ENCODE measurements around the gene MICALL1.
"Not testable (repeated sequence)": the region's sequence is repeated elsewhere in the genome, so short reads cannot be mapped to it uniquely, and the experiment has no call there.

MICALL1 gene

DNA sequence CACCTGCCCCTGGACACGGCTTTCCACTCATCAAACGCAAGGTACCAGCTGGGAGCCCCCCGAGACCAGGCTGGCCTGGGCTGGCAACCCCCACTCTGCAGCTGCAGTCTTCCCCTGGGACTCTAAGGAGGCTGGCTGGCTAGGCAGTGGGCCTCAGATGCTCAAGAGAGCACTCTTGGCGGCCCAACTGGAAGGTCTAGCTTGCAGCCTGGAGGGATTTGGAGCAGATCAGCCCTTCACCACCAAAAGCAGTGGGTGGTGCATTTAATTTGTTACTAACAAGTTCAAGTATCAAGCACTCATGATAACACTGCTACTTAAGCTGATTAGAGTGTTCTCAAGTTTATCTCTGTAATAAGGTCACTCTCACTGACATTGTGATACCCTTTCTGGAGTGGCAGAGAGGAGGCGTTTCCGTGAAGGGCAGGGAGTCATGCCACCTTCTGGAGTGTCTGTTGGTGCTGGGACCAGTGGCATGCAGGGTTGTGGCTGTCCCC lies 25.8 kb downstream of the MICALL1 start:
- DNase-seq = no peak

DNA sequence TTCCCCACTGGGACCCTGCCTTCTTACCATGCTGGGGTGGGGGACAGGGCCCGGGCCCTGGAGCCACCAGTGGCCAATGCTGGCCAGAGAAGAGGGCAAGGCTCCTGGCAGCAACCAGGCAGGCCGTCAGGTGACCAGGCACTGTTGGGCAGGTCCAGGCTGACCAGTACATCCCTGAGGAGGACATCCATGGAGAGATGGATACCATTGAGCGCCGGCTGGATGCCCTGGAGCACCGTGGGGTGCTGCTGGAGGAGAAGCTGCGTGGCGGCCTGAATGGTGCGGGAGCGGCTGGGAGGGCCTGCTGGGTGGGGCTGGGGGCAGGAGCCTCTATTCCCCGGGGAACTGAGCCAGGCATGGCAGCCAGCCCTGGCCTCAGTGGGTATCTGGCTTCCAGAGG lies 26.3 kb downstream of the MICALL1 start:
- DNase-seq = no peak

DNA sequence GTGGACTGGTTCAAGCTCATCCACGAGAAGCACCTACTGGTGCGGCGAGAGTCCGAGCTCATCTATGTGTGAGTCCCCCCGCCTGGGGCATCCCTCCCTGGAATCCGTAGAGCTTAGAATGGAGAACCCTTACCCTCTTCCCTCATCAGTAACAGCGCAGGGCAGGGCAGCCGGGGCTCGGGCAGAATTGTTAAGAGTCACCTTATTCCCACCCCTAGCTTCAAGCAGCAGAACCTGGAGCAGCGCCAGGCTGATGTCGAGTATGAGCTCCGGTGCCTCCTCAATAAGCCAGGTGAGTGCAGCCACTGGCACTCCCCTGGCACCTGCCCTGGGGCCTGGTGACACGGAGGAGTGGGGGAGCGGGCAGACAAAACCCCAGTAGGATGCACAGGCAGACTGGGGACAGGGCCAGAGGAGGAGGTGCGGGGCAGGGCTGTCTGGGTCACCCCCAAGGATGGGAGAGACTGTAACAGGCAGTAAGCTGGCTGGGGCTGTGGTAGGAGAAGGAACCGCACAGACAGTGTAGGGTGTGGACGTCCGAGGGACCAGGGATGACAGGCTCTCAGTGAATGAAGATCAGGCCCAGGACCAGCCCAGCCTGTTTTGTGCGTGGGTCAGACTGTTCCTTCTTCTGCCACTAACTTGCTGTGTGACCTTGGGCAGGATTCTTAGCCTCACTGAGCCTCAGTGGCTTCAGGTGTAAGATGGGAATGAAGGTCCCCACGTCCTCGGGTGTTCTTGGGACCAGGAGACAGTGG lies 26.9 kb downstream of the MICALL1 start:
- no peak for DNase-seq

DNA sequence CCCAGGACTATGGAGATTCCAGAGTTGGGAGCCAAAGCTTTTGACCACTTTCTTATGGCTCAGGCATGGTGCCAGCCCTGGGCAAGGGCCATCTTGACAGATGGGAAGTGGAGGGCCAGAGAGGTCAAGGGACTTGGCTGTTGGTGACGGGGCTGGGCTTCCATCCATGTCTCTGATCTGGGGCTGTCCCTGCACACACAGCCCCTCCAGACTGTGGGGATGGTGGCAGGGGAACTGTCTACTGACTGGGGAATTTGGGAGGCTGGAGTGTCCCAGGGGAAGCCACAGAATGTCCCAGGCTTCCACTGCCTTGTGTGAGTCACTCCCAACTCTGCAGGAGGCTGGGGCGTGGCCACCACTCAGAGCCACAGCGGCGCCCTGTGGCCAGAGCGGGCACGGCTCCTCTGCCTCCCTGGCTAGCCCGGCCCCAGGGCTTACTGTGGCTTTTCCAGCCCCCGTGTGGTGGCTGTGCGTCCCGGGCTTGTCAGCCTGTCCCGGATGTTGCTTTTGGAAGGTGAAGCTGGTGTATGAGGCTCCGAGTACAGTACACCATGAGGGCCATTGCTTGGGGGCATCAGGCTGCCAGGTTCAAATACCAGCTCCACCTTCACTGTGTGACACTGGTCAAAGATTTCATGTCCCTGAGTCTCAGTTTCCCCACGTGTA lies 27.7 kb downstream of the MICALL1 start:
- DNase-seq = peak; percentile 81

DNA sequence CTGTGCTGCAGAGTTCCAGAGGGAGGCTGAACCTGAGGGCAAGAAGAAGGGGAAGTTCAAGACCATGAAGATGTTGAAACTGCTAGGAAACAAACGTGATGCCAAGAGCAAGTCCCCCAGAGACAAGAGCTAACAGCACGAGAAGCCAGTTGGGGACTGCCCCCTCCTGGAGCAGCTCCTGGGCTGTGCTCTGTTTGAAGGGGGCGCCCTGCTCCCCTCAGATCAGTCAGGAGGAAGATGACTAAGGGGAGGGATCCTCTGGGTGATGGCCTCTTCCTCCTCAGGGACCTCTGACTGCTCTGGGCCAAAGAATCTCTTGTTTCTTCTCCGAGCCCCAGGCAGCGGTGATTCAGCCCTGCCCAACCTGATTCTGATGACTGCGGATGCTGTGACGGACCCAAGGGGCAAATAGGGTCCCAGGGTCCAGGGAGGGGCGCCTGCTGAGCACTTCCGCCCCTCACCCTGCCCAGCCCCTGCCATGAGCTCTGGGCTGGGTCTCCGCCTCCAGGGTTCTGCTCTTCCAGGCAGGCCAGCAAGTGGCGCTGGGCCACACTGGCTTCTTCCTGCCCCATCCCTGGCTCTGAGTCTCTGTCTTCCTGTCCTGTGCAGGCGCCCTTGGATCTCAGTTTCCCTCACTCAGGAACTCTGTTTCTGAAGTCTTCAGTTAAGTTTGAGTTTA lies 34.7 kb downstream of the MICALL1 start:
- no peak for DNase-seq

DNA sequence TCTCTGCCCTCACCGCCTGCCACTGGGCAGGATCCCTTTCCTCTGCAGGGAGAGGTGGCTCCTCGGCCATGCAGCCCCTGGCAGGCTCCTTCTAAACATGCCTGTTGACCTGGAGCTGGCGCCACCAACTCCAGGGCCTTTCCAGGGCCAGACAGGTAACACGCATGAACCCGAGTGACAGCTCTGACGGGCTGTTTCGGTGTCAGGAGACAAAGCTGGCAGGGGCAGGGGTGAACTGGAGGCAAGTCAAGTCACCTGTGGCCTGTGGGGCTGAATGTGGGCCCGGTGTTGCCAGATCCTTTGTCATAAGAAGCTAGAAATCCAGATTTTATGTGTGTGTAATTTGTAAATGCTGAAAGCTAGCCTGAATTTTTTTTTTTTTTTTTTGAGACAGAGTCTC lies 36.0 kb downstream of the MICALL1 start:
- DNase-seq = no peak

DNA sequence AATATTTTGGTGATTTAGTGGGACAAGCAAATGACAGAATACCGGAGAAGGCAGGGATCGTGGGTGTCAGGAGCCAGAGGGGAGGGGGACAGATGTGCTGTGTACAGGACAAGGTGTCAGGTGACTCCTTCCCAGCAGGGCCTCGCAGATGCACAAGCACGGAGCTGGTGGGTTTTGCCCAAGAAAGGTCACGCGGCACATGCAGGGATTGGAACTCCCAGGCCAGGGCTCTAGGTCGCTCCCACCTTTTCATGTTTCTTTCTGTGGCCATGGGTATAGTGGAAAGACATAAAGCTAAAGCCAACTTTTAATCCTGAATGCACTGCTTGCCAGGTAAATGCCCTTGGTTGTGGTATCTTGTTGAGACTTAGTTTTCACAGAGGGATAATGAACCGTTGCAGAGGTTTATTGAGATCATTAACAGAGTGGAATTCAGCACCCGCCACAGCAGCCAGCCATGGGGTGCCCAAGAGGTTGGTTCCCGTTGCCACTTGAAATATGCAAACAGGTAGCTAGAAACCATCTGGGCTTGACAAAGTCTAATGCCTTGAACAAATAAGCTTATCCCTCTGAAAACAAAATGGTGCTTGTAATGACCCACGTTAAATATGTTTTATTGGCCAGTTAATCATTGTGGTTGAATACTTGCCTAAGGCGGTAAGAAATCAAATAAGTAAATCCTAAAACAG lies 37.2 kb downstream of the MICALL1 start:
- no peak for DNase-seq

DNA sequence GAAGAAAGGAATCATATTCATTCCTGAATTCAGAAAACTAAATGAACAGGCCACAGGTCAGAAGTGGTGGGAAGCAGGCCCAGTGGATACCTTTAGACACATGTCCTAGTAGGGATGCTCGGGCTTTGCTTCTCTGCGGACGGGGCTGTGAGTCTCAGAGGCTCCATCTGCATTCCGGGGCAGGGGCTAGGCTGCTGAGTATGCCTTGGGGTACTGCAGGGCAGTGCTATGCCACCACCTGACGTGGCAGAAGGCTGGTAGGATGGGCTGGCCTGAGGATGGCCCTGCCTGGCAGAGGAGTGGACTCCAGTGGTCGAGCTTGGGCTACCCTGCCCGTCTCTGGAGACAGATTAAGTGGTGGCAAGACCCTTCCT lies 37.7 kb downstream of the MICALL1 start:
- DNase-seq = no peak

DNA sequence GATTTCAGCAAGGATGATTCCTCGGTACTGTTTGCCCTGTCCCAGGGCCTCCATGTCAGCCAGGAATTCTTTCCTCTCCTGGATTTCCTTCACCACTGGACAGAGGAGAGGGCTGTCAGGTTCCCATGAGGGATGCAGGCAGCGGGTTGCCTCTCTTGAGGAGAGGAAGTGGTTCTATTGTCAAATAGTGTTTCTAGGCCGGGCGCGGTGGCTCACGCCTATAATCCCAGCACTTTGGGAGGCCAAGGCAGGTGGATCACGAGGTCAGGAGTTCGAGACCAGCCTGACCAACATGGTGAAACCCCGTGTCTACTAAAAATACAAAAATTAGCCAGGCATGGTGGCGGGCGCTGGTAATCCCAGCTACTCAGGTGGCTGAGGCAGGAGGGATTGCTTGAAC lies 38.3 kb downstream of the MICALL1 start:
- not testable (repeated sequence) for DNase-seq

DNA sequence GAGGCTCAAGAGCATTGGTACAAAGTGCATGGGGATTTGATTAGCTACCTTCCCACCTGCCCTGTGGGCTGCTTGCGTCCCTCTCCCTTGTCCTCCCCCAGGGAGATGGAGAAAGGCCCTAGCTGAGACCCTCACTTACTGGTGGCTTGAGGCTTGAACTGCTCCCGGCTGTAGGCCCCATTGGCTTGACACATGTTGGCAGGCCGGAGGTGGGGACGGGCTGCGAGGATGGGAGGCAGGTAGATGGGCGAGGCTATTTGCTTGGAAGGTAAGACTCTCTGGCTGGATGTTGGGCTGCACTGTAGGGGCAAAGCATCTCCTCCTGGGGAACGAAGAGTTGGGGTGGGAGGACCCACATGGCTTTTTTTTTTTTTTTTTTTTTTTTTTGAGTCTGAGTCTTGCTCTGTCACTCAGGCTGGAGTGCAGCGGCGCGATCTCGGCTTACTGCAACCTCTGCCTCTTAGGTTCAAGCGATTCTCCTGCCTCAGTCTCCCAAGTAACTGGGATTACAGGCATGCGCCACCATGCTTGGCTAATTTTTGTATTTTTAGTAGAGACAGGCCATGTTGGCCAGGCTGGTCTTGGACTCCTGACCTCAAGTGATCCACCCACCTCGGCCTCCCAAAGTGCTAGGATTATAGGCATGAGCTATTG lies 41.2 kb downstream of the MICALL1 start:
- DNase-seq = not testable (repeated sequence)

DNA sequence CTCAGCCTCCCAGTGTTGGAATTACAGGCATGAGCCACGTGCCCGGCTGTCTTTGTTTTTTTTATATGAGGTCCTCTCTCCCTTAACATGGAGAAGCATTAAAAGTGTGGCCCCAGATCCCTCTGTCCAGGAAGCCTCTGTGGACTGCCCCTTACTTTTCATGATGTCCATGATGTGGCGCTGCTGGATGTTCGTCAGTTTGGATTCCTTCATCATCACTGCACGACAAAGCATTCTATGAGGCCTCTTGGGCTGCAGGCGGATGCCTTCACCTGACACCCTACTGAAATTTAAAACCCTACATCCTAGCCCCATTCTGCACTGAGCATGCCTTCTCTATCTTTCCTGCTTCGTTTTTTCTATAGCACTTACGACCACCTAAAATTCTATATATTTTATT lies 45.2 kb downstream of the MICALL1 start:
- DNase-seq = no peak

DNA sequence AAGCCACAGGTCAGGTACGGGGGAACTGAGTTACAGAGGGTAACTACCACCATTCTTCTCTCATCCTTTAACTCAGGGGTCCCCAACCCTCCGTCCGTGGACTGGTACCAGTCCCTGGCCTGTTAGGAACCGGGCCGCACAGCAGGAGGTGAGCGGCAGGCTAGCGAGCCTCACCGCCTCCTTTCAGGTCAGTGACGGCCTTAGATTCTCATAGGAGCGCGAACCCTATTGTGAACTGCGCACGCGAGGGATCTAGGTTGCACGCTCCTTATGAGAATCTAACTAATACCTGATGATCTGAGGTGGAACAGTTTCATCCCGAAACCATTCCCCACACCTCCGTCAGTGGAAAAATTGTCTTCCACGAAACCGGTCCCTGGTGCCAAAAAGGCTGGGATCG lies 46.5 kb downstream of the MICALL1 start:
- DNase-seq = not testable (repeated sequence)

DNA sequence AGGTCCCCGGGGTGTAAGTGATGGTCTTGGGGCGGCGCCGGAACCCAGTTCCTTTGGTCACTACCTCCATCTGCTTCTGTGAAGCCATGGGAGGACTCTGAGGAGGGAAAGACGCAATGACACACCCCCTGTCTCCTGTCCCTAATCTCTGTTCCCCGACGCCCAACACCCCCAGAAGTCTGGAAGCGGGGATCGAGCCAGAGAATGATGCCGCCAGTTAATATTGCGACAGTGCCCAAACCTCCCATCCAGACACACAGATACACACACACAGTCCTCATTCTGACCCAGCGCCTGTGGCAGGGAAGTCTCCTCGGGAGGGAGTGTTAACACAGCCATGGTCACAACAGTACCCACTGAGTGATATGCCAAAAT lies 47.0 kb downstream of the MICALL1 start:
- DNase-seq = no peak

DNA sequence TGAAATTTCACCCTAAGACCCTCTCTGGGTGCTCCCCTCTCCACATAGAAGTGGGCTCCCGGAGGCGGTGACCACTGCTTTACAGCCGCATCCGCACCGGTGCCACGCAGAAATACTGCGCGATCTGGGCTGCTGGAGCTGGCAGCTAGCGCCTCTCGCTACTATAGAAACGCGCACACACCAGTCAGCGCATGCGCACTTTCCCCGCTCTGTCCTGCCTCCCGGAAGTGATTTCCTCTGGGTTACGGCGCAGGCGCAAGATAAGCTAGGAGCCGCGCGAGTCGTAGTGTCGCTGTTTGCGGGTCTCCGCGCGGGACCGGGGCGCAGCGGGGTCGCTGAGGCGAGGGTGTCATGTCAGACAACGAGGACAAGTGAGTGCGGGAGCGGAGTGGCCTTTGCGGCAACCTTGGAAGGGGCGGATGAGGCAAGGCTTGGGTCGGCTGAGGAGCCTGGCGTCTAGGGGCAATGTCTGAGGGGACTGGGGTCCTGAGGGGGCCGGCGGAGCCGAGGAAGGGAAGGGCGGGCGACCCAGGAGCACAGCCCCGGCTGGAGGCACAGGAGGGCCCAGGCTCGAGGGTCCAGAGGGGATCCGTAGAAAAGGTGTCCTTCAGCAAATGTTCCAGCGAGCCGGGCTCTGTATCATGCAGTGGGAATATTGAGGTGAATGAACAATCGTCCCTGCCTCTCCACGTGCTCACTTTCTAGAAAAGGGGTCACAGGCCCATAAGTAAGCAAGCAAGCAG lies 47.5 kb downstream of the MICALL1 start, which contains the start of the genes C22orf23 and POLR2F:
TSS of gene C22orf23 (minus strand) at position 165 of the 743 bp plus-strand sequence. CDS start 452 bp downstream, outside the sequence.
TSS of gene POLR2F (plus strand) at position 263 of the 743 bp plus-strand sequence. CDS start at position 352, 89 bp downstream.
- DNase-seq = peak; percentile 97

DNA sequence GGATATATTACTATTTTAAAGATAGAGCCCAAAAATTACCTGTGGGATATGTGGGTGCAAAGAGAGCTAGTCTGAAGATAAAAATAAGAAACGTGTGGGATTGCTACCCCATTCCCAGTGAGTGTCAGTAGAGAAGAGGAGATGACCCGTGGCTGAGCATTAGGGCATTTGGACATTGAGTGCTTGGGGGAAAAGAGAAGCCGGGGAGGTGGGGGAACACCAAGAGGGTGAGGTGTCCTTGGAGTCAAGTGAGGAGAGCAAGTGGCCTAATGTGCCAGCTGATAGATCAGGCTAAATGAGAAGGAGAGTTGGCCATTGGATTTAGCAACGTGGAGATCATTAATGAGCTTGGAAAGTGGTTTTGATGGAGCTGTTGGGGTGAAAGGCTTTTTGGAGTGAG lies 48.6 kb downstream of the MICALL1 start:
- no peak for DNase-seq

DNA sequence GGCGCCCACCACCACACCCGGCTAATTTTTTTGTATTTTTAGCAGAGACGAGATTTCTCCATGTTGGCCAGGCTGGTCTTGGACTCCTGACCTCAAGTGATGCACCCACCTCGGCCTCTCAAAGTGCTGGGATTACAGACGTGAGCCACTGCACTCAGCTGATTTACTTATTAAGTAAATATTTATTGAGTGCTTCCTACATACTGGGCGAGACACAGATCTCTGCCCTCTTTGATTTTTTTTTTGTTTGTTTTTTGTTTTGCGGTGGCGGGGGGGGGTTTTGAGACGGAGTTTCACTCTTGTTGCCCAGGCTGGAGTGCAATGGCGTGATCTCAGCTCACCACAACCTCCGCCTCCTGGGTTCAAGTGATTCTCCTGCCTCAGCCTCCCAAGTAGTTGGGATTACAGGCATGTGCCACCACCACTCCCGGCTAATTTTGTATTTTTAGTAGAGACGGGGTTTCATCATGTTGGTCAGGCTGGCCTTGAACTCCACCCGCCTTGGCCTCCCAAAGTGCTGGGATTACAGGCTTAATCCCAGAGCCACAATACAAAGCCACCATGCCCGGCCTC lies 49.8 kb downstream of the MICALL1 start:
- not testable (repeated sequence) for DNase-seq

DNA sequence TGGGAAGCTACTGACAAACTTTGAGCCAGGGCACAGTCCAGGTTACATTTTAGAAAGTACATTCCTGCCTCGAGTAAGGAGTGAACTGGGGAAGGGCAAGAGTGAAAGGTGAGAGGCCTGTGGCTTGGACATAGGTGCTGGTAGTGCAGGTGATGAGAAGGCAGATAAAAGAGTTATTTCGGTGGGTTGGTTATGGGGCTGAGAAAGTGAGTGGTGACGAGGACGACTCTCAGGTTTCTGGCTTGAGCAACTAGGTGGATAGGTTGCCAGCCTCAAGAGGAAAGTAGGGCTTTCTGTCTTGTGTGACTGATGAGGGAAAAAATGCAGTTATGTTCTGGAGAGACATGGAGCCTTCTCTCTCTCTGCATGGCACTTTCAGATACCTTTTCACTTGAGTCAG lies 51.1 kb downstream of the MICALL1 start:
- DNase-seq = no peak

DNA sequence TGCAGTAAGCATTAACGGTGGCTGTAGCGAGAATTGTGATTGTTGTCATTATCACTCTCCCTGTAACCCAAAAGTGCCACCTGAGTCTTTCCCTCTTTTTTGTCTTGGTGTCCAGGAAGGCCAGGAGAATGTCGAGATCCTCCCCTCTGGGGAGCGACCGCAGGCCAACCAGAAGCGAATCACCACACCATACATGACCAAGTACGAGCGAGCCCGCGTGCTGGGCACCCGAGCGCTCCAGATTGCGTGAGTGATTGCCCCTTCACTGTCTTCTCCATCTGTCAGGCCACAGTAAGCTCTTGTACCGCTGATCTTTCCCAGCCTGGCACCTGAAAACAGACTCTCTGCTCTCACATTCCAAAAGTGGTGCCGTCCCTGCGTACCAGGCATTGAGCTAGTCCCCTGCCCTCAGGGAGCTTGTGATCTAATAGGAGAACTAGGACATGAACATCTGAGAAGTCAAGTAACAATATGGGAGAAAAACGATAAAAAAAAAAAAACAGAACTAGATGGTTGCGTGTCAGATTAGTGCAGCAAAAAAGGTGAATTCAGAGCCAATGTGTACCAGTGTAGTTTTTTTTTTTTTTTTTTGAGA lies 53.2 kb downstream of the MICALL1 start:
- no peak for DNase-seq

DNA sequence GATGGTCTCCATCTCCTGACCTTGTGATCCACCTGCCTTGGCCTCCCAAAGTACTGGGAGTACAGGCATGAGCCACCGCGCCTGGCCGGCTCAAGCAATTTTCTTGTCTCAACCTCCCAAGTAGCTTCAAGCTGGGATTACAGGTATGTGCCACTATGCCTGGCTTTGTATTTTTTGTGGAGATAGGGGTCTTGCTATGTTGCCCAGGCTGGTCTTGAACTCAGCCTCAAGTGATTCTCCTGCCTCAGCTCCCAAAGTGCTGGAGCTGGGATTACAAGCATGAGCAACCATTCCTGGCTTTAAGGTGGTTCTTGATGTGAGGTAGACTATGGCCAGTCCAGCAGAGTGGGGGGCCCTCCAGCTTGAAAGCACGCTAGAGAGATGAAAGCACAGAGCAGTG lies 55.0 kb downstream of the MICALL1 start:
- no peak for DNase-seq

DNA sequence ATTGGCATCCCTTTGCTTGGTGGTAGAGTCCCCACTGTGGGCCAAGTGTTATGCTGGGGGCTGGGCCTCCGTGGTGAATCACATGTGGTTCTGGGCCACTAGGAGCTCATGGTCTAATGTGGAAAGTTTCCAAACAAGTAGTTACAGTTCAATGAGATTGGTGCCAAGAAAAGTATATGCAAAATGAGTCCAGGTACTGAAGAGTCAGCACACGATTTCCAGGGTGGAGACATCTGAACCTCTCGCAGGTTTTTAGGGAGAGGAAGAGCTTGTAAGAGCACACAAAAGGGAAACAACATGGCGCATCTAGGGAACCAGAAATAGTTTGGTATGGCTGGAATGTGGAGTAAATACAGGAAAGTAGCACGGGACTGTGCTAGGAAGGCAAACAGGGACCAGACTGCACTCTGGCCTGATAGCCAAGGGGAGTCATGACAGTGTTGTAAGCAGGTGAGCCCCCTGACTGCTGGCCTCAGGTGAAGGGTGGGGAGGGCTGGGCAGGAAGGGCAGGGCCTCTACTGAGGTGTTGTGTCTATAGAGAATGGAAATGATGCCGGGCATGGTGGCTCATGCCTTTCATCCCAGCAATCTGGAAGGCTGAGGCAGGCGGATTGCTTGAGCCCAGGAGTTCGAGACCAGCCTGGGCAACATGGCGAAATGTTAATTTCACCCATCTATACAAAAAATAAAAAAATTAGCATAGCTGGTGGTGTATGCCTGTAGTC lies 60.0 kb downstream of the MICALL1 start:
- no peak for DNase-seq

Data from stimulated activated CD4-positive, alpha-beta T cell treated with anti-CD3 and anti-CD28 coated beads, Interleukin-12 subunit alpha, Interleukin-12 subunit beta, amount 100 ng/mL, for 4 hours (primary cell).